MG63 (cell line): ENCODE data around the gene MUC5AC. TPM values are rescaled to one million over a fixed set of nuclear protein-coding genes. Genes with fewer than 3 reads are reported as not detected.
"Not testable (repeated sequence)": the region's sequence is repeated elsewhere in the genome, so short reads cannot be mapped to it uniquely, and the experiment has no call there.

Source experiments
- DNase-seq: peaks from one replicate; pipeline ENCODE4 v3.0.0-alpha.2; 2020
- H3K27me3 ChIP-seq: fragments of 250-450 bp; sonication (Bioruptor Pico); 2 replicates; pipeline ENCODE4 v1.5.1; 2020; ENCODE audit warnings: mild to moderate bottlenecking, moderate library complexity
- H3K36me3 ChIP-seq: fragments of 250-450 bp; sonication (Bioruptor Pico); 2 replicates; pipeline ENCODE4 v1.5.1; 2020; ENCODE audit warnings: mild to moderate bottlenecking, moderate library complexity
- H3K4me3 ChIP-seq: fragments of 250-450 bp; sonication (Bioruptor Pico); 2 replicates; pipeline ENCODE4 v1.5.1; 2020; ENCODE audit warnings: mild to moderate bottlenecking, moderate library complexity
- H3K9me3 ChIP-seq: fragments of 250-450 bp; sonication (Bioruptor Pico); 2 replicates; pipeline ENCODE4 v1.5.1; 2020; ENCODE audit warnings: mild to moderate bottlenecking, moderate library complexity
- total RNA-seq: library from RNA; depleted of rRNA; stranded (reverse); fragments of >200 nt; shearing (Covaris generic); gene quantifications from 2 replicates; pipeline ENCODE4 v1.2.3, GENCODE V29; 2014; ENCODE audit warnings: low replicate concordance; rRNA removed

The MUC5AC gene
- not detected in 2 replicates for total RNA-seq

DNA sequence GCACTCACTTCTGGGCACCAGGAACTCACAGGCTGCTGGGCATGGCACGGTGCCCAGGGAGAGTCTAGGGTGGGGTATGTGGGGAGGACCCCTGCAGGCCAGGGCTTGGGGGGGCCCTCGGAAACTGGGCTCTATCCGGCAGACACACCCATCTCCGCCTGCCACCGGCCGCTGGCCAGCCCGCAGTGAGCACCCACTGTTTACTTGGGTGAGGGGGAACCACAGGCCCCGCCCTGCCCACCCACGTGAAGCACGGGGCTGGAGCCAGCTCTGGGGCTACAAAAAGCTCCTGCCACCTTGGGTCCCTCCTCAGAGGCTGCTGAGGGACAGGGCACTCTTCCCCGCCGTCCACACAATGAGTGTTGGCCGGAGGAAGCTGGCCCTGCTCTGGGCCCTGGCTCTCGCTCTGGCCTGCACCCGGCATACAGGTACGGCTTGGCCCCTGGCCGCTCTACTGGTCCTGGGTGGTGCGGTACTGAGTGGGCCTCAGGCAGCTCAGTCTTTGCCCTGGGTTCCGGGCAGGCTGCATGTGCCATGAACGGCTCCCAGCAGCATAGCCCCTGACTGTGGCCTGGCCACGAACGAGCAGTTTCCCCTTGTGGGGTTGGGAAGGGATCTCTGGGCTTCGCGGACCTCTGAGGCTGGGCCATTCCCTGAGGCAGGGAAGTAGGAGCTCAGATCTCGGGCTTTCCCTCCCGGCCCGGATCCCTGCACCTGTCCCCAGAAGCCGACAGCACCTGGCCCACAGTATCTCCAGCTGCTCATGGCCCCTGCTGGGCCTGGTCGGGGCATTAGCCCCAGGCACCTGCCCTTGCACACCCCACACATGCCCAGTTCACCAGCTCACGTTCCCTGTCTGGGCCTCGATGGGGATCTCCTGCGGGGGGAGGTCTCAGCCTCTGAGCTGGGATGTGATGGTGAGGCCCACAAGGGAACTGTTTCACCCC is at the start of gene MUC5AC:
Gene MUC5AC (plus strand): TSS at position 309 of the 947 bp plus-strand sequence. CDS start 47 bp downstream, at position 356.
- peaks cover 2% of the 10 kb centered on the region; the same call in 1 of the 2 replicates for H3K9me3 ChIP-seq
- H3K4me3 ChIP-seq, result no peak within 1 kb of the TSS
- H3K27me3 ChIP-seq, result no peaks in the 10 kb centered on the region
- no peaks in the 10 kb centered on the region; the same call in 1 of the 2 replicates for H3K36me3 ChIP-seq
- DNase-seq, result no peak

DNA sequence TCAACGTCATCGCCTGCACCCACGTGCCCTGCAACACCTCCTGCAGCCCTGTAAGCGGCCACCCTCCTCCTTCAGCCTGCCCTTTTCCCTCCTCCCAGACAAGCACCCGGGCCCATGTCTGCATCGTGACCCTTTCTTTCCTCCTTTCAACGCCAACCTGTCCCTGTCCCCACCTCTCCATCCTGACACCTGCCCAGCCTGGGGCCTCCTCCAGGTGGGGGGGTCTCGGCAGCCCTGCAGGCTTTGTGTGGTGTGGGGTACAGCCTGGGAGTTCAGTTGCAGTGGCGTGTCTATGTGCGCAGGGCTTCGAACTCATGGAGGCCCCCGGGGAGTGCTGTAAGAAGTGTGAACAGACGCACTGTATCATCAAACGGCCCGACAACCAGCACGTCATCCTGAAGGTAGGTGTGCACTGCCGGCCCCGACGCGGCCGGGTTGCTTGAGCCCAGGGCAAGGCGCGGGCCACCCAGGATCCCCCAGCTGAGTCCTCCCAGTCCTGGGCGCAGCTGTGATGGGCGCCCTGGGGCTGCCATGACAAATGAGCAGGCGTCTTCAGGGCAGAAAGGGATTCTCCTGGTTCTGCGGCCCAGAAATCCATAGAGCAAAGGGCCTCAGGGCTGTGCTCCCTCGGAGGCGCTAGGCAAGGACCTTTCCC is 49.4 kb upstream of the MUC5AC start:
- H3K36me3 ChIP-seq, result no peaks in the 10 kb centered on the region
- no peaks in the 10 kb centered on the region; the same call in 1 of the 2 replicates for H3K27me3 ChIP-seq
- H3K4me3 ChIP-seq, result no peak overlapping the region
- no peaks in the 10 kb centered on the region for H3K9me3 ChIP-seq
- DNase-seq, result no peak

GRCh38 chr11:1109101-1109917 is 48.4 kb upstream of the MUC5AC start:
- no peak for DNase-seq
- Histone ChIP-seq H3K4me3 (no peak overlapping the region), H3K27me3 (no peaks in the 10 kb centered on the region; the same call in 1 of the 2 replicates), H3K9me3 (no peaks in the 10 kb centered on the region), H3K36me3 (no peaks in the 10 kb centered on the region)

DNA sequence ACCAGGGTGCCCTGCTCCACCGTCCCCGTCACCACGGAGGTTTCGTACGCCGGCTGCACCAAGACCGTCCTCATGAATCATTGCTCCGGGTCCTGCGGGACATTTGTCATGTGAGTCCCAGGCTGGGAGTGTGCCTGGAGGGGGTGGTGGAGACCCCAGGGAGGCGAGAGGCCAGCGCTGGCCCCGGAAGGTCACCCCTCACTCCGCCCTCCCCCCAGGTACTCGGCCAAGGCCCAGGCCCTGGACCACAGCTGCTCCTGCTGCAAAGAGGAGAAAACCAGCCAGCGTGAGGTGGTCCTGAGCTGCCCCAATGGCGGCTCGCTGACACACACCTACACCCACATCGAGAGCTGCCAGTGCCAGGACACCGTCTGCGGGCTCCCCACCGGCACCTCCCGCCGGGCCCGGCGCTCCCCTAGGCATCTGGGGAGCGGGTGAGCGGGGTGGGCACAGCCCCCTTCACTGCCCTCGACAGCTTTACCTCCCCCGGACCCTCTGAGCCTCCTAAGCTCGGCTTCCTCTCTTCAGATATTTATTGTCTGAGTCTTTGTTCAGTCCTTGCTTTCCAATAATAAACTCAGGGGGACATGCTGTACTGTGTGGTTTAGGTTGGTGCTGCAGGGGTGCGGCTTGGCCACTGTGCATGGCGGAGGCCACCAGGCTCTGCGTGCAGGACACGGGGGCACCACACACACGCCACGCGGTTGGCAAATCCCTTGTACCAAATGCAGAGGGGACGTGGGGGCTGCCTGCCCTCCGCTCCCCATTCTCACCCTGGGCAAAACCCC is 47.6 kb upstream of the MUC5AC start:
- no peaks in the 10 kb centered on the region for H3K36me3 ChIP-seq
- no peak overlapping the region for H3K4me3 ChIP-seq
- no peaks in the 10 kb centered on the region; the same call in 1 of the 2 replicates for H3K27me3 ChIP-seq
- no peaks in the 10 kb centered on the region for H3K9me3 ChIP-seq
- DNase-seq, result no peak

GRCh38 chr11:1111545-1112212 is 46.1 kb upstream of the MUC5AC start:
- H3K9me3 ChIP-seq, result no peaks in the 10 kb centered on the region
- DNase-seq, result no peak
- no peaks in the 10 kb centered on the region for H3K36me3 ChIP-seq
- H3K4me3 ChIP-seq, result no peak overlapping the region
- H3K27me3 ChIP-seq, result no peaks in the 10 kb centered on the region; the same call in 1 of the 2 replicates

DNA sequence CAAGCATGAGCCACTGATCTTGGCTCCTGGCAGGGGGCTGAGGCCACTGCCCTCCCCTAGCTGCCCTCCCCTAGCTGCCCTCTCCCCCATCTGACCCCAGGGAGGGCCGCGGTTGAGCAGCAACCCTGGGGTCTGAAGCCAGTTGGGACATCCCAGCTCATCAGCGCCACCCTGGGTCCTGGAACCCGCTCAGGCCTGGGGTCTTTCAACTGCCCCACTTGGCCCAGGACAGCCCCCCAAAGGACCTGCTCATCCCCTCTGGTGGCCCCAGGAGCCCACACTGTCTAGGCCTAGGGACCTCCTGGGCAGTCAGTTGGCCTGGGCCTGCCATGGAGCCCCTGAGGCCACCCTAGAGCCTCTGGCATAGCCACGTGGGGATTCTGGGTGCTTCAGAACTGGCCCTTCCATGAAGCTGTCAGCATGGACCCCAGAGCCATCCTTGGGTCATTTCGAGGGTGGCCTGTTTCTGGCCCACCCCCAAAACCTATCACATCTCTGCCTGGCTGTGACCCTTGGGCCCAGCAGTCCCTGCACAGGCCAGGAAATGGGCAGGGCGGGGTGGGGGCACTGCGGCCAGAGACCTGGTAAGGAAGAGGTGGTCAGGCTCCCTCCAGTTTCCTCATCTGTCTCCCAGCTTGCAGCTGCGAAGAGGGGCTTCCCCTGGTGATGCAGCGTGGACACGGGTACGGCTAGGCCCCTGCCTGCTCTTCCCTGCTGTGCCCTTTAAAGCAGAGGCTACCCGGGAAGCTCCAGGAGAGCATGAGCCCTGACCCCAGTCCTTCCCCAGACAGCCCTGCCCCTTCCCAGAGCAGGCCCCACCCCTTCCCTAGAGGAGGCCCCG is 45.2 kb upstream of the MUC5AC start:
- no peak for DNase-seq
- Histone ChIP-seq H3K27me3 (no peaks in the 10 kb centered on the region; the same call in 1 of the 2 replicates), H3K9me3 (no peaks in the 10 kb centered on the region), H3K36me3 (no peaks in the 10 kb centered on the region), H3K4me3 (no peak overlapping the region)

DNA sequence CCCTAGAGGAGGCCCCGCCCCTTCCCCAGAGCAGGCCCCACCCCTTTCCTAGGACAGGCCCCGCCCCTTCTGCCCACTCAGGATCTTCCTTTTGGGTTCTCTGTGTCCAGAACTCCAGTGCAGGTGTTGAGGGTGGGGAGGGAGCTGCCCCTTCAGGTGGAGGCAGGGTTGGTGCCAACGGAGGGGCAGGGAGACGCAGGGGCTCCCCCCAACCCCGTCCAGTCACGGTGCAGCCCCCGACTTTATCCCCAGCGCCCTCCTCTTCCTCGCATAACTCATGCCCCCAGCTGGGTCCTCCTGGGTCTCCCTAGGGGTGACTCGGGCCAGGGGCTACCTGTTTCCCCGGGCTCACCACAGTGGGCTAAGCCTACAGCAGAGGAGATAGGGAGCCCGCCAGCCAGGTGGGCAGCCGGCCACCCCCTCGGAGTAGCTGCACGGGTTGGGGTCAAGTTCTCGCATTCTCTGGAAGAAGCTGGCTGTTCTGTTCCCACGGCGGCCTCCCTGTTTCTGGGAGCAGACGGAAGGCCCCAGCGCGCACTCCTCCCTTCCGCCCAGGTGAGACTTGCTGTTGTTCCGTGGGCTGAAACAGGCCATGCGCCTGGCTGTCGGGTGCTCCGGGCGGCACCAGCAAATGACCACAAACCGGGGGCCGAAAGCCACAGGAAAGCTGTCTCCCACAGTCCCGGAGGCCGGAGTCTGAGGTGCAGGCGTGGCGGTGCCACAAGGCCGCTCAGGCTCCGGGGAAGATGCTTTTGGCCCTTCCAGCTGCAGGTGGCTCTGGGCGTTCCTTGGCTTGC is 44.1 kb upstream of the MUC5AC start:
- Histone ChIP-seq H3K27me3 (no peaks in the 10 kb centered on the region; the same call in 1 of the 2 replicates), H3K36me3 (no peaks in the 10 kb centered on the region), H3K9me3 (no peaks in the 10 kb centered on the region), H3K4me3 (no peak overlapping the region)
- no peak for DNase-seq

DNA sequence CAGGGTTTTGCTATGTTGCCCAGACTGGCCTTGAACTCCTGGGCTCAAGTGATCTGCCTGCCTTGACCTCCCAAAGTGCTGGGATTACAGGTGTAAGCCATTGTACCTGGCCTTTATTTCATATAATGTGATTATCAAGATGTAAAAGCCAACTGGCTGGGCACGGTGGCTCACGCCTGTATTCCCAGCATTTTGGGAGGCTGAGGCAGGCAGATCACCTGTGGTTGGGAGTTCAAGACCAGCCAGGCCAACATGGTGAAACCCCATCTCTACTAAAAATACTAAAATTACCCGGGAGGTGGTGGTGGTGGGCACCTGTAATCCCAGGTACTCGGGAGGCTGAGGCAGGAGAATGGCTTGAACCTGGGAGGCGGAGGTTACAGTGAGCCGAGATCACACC is 42.5 kb upstream of the MUC5AC start:
- not testable (repeated sequence) for DNase-seq, H3K9me3 ChIP-seq, H3K27me3 ChIP-seq, H3K4me3 ChIP-seq, H3K36me3 ChIP-seq

- no peak overlapping the region for H3K4me3 ChIP-seq
- no peak for DNase-seq
- no peaks in the 10 kb centered on the region for H3K36me3 ChIP-seq
- no peaks in the 10 kb centered on the region for H3K27me3 ChIP-seq
- no peaks in the 10 kb centered on the region for H3K9me3 ChIP-seq
Observed at GRCh38 chr11:1116104-1116503, 41.6 kb upstream of the MUC5AC start.

GRCh38 chr11:1116666-1117390 is 40.9 kb upstream of the MUC5AC start:
- DNase-seq, result no peak
- H3K27me3 ChIP-seq, result no peaks in the 10 kb centered on the region

GRCh38 chr11:1117992-1118391 is 39.8 kb upstream of the MUC5AC start:
- Histone ChIP-seq H3K4me3 (no peak overlapping the region), H3K9me3 (no peaks in the 10 kb centered on the region), H3K27me3 (no peaks in the 10 kb centered on the region), H3K36me3 (no peaks in the 10 kb centered on the region)
- no peak for DNase-seq

More at GRCh38 chr11:1116666-1117390, 40.9 kb upstream of the MUC5AC start:
- no peaks in the 10 kb centered on the region for H3K9me3 ChIP-seq
- H3K4me3 ChIP-seq, result no peak overlapping the region
- no peaks in the 10 kb centered on the region for H3K36me3 ChIP-seq

- H3K36me3 ChIP-seq, result no peaks in the 10 kb centered on the region
- H3K9me3 ChIP-seq, result no peaks in the 10 kb centered on the region
- no peak for DNase-seq
- no peak overlapping the region for H3K4me3 ChIP-seq
- no peaks in the 10 kb centered on the region for H3K27me3 ChIP-seq
Observed at GRCh38 chr11:1118755-1119603, 38.8 kb upstream of the MUC5AC start.
